ENCODE results near the gene LHPP.

- TF ChIP-seq ZNF184 (tag by site-specific recombination; IDR thresholded peaks at IDR 0.05) (no peak), ZNF513 (tag by site-specific recombination; IDR thresholded peaks at IDR 0.05) (no peak), ZNF350 (tag by site-specific recombination; IDR thresholded peaks at IDR 0.05) (no peak), CTCF (tag by site-specific recombination; IDR thresholded peaks at IDR 0.05) (no peak), ZNF473 (tag by site-specific recombination; IDR thresholded peaks at IDR 0.05) (no peak)
These were observed 186.5 kb downstream of the LHPP start for GRCh38 chr10:124648131-124648475.
